Measurements from ENCODE around the gene MOG.

The MOG gene

DNA sequence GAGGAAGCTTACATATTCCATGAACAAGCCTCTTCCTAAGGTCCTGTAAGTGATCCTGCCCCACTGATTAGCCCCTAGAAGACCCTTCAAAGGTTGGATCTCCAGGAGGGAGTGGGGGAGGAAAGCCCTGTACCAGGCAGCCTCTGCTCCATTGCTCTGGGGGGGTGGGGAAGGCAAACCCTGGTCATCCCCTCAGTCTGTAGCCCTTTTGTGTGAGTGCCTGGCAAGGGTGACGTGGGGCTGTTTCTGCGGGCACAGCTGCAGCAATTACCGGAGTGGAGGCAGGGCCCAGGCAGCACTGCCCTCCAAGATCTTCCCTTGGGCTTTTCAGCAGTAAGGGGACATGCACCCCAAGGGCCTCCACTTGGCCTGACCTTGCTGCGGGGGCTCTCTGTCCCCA is at the start of gene MOG:
Gene MOG (plus strand): TSS at position 295 of the 400 bp plus-strand sequence. CDS start 118 bp downstream, outside the sequence.
- DNase-seq (ENCODE audit: low read depth): no peak
- in situ Hi-C loops (cut with HindIII; ENCODE audit: low sequenced_read_pairs): no loop called here
- TF ChIP-seq, protein P1, sequence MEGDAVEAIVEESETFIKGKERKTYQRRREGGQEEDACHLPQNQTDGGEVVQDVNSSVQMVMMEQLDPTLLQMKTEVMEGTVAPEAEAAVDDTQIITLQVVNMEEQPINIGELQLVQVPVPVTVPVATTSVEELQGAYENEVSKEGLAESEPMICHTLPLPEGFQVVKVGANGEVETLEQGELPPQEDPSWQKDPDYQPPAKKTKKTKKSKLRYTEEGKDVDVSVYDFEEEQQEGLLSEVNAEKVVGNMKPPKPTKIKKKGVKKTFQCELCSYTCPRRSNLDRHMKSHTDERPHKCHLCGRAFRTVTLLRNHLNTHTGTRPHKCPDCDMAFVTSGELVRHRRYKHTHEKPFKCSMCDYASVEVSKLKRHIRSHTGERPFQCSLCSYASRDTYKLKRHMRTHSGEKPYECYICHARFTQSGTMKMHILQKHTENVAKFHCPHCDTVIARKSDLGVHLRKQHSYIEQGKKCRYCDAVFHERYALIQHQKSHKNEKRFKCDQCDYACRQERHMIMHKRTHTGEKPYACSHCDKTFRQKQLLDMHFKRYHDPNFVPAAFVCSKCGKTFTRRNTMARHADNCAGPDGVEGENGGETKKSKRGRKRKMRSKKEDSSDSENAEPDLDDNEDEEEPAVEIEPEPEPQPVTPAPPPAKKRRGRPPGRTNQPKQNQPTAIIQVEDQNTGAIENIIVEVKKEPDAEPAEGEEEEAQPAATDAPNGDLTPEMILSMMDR (IDR thresholded peaks at IDR 0.05; ENCODE audit: low read depth, low read length, missing control alignments): no peak
- no peak within 1 kb of the TSS for H3K4me3 ChIP-seq (ENCODE audit: low read depth, low read length)

DNA sequence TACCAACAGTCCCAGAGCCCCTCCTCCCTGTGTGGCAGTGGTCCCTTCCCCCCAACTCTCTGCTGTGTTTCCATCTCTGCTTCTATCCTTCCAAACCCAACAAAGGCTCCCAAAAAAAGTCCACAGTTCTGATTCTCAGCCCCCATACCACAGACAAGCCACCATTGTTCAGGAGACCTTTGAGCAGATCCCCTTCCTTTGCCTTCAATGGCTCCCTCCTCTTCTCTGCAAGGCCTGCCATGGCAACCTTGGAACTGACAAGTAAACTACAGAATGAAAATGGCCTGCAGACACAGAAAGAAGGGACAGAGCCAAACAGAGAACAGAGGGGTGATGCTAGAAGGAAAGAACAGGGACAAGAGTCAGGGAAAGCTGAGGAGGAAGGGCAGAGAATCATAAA is 48.8 kb upstream of the MOG start:
- no peak for DNase-seq (ENCODE audit: low read depth)
- no peak overlapping the region for H3K4me3 ChIP-seq (ENCODE audit: low read depth, low read length)
- in situ Hi-C loops (cut with HindIII; ENCODE audit: low sequenced_read_pairs): no loop called here
- TF ChIP-seq, protein P1 (IDR thresholded peaks at IDR 0.05; ENCODE audit: low read depth, low read length, missing control alignments): no peak

DNA sequence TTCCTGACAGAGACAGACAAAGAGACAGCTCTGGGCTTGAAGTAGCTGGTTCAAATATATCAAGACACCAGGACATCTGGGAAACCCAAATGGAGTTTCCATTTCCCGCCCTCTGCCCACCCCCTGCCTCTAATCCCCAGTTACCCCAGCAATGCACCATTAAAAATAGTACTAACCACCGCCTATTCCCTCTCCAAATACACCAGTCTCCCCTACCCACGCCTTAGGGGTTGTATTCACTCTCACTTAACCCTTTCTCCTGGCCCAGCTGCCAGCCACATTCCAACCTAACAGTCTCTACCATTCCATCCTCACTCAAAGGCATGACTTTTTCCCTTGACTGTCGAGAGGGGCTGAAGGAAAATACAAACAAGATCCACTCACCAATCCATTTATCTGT is 46.4 kb upstream of the MOG start:
- TF ChIP-seq, protein P1 (IDR thresholded peaks at IDR 0.05; ENCODE audit: low read depth, low read length, missing control alignments): no peak
- in situ Hi-C loops (cut with HindIII; ENCODE audit: low sequenced_read_pairs): no loop called here
- DNase-seq (ENCODE audit: low read depth): no peak
- H3K4me3 ChIP-seq (ENCODE audit: low read depth, low read length): no peak overlapping the region

DNA sequence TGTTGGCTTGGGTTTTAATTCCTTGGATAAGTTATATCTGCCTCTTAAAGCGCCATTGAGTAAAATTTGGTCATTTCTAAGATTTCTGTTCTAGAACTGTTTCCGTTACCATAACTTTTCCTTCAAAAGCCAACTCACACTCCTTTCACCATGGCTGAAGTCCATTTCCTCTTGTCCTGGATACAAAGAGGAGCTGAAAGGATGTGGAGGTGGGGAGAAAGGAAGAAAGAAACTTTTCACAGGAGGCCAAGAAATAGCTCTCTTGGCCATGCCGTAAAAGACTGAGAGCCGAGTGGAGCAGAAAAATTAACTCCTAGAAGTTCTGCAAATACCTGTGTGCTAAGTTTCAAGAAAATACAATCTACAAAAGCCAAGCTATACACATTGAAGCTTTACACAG is 45.5 kb upstream of the MOG start:
- DNase-seq (ENCODE audit: low read depth): no peak
- in situ Hi-C loops (cut with HindIII; ENCODE audit: low sequenced_read_pairs): no loop called here
- TF ChIP-seq, protein P1 (IDR thresholded peaks at IDR 0.05; ENCODE audit: low read depth, low read length, missing control alignments): no peak
- H3K4me3 ChIP-seq (ENCODE audit: low read depth, low read length): no peak overlapping the region

DNA sequence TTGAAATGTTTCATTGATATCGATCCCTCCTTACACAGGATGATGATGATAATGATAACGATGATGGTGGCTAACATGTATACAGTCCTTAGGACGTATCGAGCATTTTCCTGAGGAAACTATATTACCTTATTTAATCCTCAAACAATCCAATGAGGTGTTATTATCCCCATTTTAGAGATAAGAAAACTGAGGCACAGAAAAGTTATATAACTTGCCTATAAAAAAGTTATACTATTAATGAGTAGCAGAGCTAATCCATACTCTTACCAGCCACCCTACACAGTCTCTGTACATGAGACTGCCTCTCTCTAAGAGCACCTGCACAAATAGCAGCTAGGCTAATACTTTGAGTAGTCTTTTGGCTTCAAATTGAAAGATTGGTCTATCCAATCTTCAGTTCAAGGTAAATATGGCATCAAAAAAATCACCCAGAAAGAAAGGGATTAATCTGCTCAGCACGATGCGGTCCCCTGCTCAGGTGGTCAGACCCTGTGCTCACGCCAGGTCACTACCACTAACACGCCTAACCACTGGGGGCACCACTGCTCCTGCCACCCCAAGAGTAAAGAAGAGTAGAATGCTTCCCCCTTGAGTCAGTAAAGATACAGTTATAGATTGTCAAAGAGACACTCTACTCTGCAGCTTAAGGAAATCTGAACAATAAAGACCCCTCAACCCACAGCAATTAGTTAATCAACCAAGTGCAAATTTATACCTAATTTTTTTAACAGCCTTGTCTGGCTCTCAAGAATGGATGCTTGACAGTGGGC is 38.9 kb upstream of the MOG start:
- H3K4me3 ChIP-seq (ENCODE audit: low read depth, low read length): no peak overlapping the region
- DNase-seq (ENCODE audit: low read depth): no peak
- TF ChIP-seq, protein P1 (IDR thresholded peaks at IDR 0.05; ENCODE audit: low read depth, low read length, missing control alignments): no peak
- in situ Hi-C loops (cut with HindIII; ENCODE audit: low sequenced_read_pairs): no loop called here

DNA sequence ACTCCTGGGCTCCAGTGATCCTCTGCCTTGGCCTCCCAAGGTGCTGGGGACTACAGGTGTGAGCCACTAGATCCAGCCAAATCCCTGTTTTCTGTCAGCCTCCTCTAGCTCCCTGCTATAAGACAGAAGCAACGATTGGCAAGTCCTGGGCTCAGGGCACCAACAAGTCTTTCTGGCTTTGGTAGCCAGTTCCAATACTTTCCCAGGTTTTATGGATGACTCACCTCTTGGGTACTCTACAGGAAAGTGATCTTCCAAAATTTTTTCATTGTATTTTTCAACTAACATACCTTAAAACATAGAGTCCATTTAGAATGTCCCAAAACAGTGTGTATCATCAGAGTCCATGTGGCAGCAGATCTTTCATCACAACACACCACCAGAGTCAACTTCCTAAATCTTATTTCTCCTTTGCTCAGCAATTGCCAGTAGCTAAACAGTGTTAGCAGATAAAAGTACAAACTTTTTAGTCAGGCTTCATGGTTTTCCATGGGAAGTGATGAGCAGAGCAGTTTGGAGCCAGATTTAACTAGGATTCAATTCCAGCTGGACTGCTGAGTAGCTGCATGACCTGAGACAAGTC is 37.2 kb upstream of the MOG start:
- TF ChIP-seq, protein P1 (IDR thresholded peaks at IDR 0.05; ENCODE audit: low read depth, low read length, missing control alignments): no peak
- in situ Hi-C loops (cut with HindIII; ENCODE audit: low sequenced_read_pairs): no loop called here
- no peak overlapping the region for H3K4me3 ChIP-seq (ENCODE audit: low read depth, low read length)
- DNase-seq (ENCODE audit: low read depth): no peak
